HL-60 (cell line): ENCODE results near the gene ZNF827.

ENCODE experiments used
- GABPA ChIP-seq: IDR thresholded peaks from 2 replicates; pipeline ENCODE4 v1.6.1; 2012; ENCODE audit warnings: low read depth
- POLR2AphosphoS5 ChIP-seq: IDR thresholded peaks from 2 replicates; pipeline ENCODE4 v1.6.1; 2012; ENCODE audit warnings: low read depth
- SPI1 ChIP-seq: IDR thresholded peaks from 2 replicates; pipeline ENCODE4 v1.6.1; 2012; ENCODE audit warnings: low read depth, mild to moderate bottlenecking, borderline replicate concordance
- TF ChIP-seq, protein P1 (sequence below): IDR thresholded peaks from one replicate; pipeline ENCODE4 v1.5.1; 2011; ENCODE audit warnings: low read length, control low read depth, inconsistent platforms; ENCODE audit not compliant: insufficient read depth
- TF ChIP-seq, protein P2 (sequence below): IDR thresholded peaks from 2 replicates; pipeline ENCODE4 v1.6.1; 2012; ENCODE audit warnings: low read depth; ENCODE audit not compliant: insufficient replicate concordance

DNA sequence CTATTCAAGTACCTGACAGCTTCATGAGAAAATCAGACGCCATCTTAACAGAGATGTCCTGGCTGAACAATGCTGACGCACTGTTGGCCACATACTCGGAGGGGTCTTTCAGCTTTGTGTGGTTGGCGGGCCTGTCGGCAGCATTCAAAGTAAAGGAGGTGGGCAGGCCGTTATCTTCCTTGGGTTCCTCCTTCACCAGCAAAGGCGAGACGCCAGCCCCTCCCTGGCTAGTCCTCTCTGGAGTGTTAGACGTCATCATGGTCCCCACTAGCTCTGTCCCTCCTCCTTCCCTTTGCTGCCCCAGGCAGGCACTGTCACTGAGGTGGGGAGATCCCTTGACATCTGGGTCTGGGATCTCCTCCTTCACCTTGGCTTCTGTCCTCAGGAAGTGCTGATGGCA, 53.0 kb downstream of the ZNF827 start:
- TF ChIP-seq, protein P1, sequence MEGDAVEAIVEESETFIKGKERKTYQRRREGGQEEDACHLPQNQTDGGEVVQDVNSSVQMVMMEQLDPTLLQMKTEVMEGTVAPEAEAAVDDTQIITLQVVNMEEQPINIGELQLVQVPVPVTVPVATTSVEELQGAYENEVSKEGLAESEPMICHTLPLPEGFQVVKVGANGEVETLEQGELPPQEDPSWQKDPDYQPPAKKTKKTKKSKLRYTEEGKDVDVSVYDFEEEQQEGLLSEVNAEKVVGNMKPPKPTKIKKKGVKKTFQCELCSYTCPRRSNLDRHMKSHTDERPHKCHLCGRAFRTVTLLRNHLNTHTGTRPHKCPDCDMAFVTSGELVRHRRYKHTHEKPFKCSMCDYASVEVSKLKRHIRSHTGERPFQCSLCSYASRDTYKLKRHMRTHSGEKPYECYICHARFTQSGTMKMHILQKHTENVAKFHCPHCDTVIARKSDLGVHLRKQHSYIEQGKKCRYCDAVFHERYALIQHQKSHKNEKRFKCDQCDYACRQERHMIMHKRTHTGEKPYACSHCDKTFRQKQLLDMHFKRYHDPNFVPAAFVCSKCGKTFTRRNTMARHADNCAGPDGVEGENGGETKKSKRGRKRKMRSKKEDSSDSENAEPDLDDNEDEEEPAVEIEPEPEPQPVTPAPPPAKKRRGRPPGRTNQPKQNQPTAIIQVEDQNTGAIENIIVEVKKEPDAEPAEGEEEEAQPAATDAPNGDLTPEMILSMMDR = no peak
- TF ChIP-seq, protein P2, sequence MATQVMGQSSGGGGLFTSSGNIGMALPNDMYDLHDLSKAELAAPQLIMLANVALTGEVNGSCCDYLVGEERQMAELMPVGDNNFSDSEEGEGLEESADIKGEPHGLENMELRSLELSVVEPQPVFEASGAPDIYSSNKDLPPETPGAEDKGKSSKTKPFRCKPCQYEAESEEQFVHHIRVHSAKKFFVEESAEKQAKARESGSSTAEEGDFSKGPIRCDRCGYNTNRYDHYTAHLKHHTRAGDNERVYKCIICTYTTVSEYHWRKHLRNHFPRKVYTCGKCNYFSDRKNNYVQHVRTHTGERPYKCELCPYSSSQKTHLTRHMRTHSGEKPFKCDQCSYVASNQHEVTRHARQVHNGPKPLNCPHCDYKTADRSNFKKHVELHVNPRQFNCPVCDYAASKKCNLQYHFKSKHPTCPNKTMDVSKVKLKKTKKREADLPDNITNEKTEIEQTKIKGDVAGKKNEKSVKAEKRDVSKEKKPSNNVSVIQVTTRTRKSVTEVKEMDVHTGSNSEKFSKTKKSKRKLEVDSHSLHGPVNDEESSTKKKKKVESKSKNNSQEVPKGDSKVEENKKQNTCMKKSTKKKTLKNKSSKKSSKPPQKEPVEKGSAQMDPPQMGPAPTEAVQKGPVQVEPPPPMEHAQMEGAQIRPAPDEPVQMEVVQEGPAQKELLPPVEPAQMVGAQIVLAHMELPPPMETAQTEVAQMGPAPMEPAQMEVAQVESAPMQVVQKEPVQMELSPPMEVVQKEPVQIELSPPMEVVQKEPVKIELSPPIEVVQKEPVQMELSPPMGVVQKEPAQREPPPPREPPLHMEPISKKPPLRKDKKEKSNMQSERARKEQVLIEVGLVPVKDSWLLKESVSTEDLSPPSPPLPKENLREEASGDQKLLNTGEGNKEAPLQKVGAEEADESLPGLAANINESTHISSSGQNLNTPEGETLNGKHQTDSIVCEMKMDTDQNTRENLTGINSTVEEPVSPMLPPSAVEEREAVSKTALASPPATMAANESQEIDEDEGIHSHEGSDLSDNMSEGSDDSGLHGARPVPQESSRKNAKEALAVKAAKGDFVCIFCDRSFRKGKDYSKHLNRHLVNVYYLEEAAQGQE = no peak
- TF ChIP-seq POLR2AphosphoS5 (no peak), GABPA (no peak), SPI1 (no peak)
